Calu3 (cell line): ENCODE results near the gene PANK2. TPM values are rescaled to one million over a fixed set of nuclear protein-coding genes. Genes with fewer than 3 reads are reported as not detected.

Experiments
- BruUV-seq: library from RNA; stranded (reverse); fragments of 400-500 nt; replicated peaks from 2 replicates; lab custom pipeline; 2021; lab: Mats Ljungman, UMichigan
- CTCF ChIA-PET: fragments of 300-600 bp; sonication (Branson Sonifier 250); formaldehyde crosslinking; loops from one replicate; lab custom pipeline; 2022; ENCODE audit warnings: antibody characterized with exemption; lab: Charles Lee
- DNase-seq: peaks from one replicate; pipeline ENCODE4 v3.0.0; 2022
- H3K27ac Mint-ChIP-seq: one replicate; pipeline ENCODE4 v1.8.0; 2022; ENCODE audit warnings: mixed read lengths; ENCODE audit not compliant: unreplicated experiment
- H3K27me3 Mint-ChIP-seq: one replicate; pipeline ENCODE4 v1.8.0; 2022; ENCODE audit warnings: mixed read lengths; ENCODE audit not compliant: unreplicated experiment
- H3K36me3 Mint-ChIP-seq: one replicate; pipeline ENCODE4 v1.8.0; 2022; ENCODE audit warnings: mild to moderate bottlenecking, moderate library complexity, mixed read lengths; ENCODE audit not compliant: insufficient read depth, unreplicated experiment
- H3K4me1 Mint-ChIP-seq: one replicate; pipeline ENCODE4 v1.8.0; 2022; ENCODE audit warnings: mild to moderate bottlenecking, low read depth, mixed read lengths; ENCODE audit not compliant: unreplicated experiment
- H3K4me3 Mint-ChIP-seq: one replicate; pipeline ENCODE4 v1.8.0; 2022; ENCODE audit warnings: mild to moderate bottlenecking, low read depth, moderate library complexity, mixed read lengths; ENCODE audit not compliant: unreplicated experiment
- H3K9me3 Mint-ChIP-seq: one replicate; pipeline ENCODE4 v1.8.0; 2022; ENCODE audit warnings: low read depth, mixed read lengths; ENCODE audit not compliant: unreplicated experiment
- intact Hi-C: fragments of 100-400 bp; cut with micrococcal nuclease; formaldehyde crosslinking; loops from one replicate; pipeline ENCODE4 v1.10.0; 2022; ENCODE audit not compliant: unreplicated experiment
- total RNA-seq: library from RNA; stranded (reverse); gene quantifications from 2 replicates; pipeline ENCODE4 v1.2.3, GENCODE V29; 2022
- TF ChIP-seq, protein P1 (sequence below): fragments of 200-600 bp; IDR thresholded peaks from one replicate; pipeline ENCODE4 v1.8.0; 2022; ENCODE audit warnings: antibody characterized with exemption; ENCODE audit not compliant: unreplicated experiment

Gene PANK2
- total RNA-seq, 1 experiment from 2014 or later, result 37.9 TPM

DNA sequence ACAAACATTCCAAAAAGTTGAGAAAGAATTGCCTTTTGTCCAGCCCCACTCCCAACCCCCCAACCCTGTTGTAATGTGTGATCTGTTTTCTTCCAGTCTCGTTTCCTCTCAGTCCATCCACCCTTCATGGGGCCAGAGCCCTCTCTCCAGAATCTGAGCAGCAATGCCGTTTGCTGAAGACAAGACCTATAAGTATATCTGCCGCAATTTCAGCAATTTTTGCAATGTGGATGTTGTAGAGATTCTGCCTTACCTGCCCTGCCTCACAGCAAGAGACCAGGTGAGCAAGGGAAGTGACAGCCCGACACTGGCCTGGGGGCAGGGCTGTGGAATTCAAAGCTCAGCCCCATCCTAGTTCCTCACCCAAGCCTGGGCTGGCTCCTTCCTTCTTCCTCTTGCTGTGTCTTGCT lies 34.7 kb upstream of the PANK2 start:
- Mint-ChIP-seq H3K36me3 (peaks cover 21% of the 10 kb centered on the region), H3K4me3 (no peak overlapping the region), H3K9me3 (no peaks in the 10 kb centered on the region), H3K27me3 (no peaks in the 10 kb centered on the region), H3K27ac (no peak overlapping the region), H3K4me1 (peaks cover 2% of the 10 kb centered on the region)
- no peak for DNase-seq
- intact Hi-C loops, result no loop called here
- CTCF ChIA-PET, result interaction anchor here (0.9 to 1.2 kb wide), 3 partner anchors 67 to 177 kb away, joined by 3 to 4 read pairs (median 4); partner anchors contain the start of gene CENPB
- no TSS peak for BruUV-seq
- TF ChIP-seq, protein P1, sequence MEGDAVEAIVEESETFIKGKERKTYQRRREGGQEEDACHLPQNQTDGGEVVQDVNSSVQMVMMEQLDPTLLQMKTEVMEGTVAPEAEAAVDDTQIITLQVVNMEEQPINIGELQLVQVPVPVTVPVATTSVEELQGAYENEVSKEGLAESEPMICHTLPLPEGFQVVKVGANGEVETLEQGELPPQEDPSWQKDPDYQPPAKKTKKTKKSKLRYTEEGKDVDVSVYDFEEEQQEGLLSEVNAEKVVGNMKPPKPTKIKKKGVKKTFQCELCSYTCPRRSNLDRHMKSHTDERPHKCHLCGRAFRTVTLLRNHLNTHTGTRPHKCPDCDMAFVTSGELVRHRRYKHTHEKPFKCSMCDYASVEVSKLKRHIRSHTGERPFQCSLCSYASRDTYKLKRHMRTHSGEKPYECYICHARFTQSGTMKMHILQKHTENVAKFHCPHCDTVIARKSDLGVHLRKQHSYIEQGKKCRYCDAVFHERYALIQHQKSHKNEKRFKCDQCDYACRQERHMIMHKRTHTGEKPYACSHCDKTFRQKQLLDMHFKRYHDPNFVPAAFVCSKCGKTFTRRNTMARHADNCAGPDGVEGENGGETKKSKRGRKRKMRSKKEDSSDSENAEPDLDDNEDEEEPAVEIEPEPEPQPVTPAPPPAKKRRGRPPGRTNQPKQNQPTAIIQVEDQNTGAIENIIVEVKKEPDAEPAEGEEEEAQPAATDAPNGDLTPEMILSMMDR, result no peak

DNA sequence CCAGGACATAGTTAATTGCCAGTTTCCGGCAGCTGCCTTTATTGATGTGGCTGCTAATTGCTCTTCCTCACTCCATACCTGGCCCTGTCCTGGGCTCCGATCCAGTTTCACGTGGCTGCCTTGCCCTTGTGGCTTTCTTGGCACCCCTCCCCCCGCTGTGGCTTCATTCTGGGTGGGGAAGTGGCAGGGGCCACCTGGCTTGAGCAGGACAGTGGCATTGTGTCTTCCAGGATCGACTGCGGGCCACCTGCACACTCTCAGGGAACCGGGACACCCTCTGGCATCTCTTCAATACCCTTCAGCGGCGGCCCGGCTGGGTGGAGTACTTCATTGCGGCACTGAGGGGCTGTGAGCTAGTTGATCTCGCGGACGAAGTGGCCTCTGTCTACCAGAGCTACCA lies 31.8 kb upstream of the PANK2 start:
- no TSS peak for BruUV-seq
- no peak overlapping the region for H3K4me3 Mint-ChIP-seq
- H3K36me3 Mint-ChIP-seq, result peaks cover 45% of the 10 kb centered on the region
- intact Hi-C loops, result no loop called here
- H3K9me3 Mint-ChIP-seq, result no peaks in the 10 kb centered on the region
- TF ChIP-seq, protein P1, result no peak
- H3K4me1 Mint-ChIP-seq, result no peaks in the 10 kb centered on the region
- CTCF ChIA-PET, result no interaction called here
- H3K27ac Mint-ChIP-seq, result no peak overlapping the region
- H3K27me3 Mint-ChIP-seq, result no peaks in the 10 kb centered on the region
- no peak for DNase-seq

DNA sequence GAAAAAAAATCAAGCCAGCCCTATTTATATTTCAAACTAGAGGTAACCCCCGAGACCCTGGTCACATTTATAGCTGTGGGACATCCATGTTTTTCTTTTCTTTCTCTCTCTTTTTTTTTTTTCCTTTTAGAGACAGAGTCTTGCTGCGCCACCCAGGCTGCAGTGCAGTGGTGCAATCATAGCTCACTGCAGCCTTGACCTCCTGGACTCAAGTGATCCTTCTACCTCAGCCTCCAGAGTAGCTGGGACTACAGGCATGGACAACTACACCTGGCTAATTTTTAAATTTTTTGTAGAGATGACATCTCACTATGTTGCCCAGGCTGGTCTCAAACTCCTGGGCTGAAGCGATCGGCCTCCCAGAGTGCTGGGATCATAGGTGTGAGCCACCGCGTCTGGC lies 30.5 kb upstream of the PANK2 start:
- intact Hi-C loops, result no loop called here
- Mint-ChIP-seq H3K27me3 (no peaks in the 10 kb centered on the region), H3K27ac (no peak overlapping the region), H3K36me3 (peaks cover 56% of the 10 kb centered on the region), H3K4me1 (no peaks in the 10 kb centered on the region), H3K9me3 (no peaks in the 10 kb centered on the region), H3K4me3 (no peak overlapping the region)
- CTCF ChIA-PET, result no interaction called here
- DNase-seq, result no peak
- TF ChIP-seq, protein P1, result no peak
- no TSS peak for BruUV-seq

DNA sequence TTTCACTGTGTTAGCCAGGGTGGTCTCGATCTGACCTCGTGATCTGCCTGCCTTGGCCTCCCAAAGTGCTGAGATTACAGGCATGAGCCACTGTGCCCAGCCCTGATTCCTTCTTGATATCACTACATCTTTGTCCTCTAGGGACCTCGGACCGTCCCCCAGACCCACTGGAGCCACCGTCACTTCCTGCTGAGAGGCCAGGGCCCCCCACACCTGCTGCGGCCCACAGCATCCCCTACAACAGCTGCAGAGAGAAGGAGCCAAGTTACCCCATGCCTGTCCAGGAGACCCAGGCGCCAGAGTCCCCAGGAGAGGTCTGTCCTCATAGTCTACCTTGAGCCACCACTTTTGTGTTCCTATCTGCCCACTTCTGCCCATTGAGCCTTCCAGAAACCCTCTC lies 28.0 kb upstream of the PANK2 start:
- Mint-ChIP-seq H3K36me3 (peaks cover 41% of the 10 kb centered on the region), H3K4me3 (no peak overlapping the region), H3K9me3 (no peaks in the 10 kb centered on the region), H3K27ac (no peak overlapping the region), H3K27me3 (no peaks in the 10 kb centered on the region), H3K4me1 (no peaks in the 10 kb centered on the region)
- no peak for DNase-seq
- CTCF ChIA-PET, result no interaction called here
- TF ChIP-seq, protein P1, result no peak
- intact Hi-C loops, result no loop called here
- BruUV-seq, result no TSS peak
